DMS 273 (cell line): ENCODE data around the gene GBP3.
"Not testable (repeated sequence)": the region's sequence is repeated elsewhere in the genome, so short reads cannot be mapped to it uniquely, and the experiment has no call there.

Experiments used
- DNase-seq: peaks from one replicate; lab custom pipeline; 2025; ENCODE audit not compliant: unreplicated experiment; lab: John Stamatoyannopoulos, UW

Gene GBP3

DNA sequence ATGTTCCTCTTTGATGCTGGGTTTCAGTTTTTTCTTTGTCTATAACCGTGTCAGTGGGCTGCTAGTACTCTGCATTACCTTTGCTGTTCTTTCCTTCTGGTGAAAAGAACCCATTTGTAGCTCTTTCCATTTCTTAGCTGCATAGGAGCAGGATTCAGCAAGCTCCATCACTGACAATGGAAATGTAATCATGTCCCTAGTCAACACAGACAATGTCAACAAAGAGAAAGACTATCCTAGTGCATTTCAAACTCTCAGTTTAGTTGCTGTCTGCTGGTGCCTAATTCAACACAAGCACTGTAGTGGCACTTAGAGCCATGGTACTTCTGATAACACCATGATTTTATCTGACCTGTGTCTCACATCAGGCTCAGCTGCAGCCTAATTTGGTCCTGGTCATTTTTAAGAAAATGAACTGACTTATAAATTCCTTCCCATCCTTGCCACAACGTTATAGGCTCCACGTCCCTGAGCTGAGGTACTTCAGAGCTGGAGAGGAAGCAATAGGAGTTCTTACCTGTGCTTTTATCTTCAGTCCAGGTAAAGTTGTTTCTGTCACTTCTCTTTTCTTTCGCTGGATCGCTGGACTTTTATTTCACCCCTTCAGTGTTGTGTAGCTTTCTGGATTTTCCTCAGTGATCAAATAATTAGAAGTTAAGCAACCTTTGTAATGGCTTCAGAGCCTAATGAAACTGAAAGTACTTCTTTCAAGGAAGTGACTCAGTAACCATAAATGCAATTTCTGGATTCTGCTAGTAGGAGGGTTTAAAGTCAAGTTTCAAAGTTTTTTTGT lies at the start of gene GBP3:
GBP3 (minus strand) TSS at position 700 of the 793 bp plus-strand sequence. CDS start 2,145 bp downstream, outside the sequence.
- DNase-seq: no peak

- DNase-seq: no peak
These were observed 47.8 kb upstream of the GBP3 start for GRCh38 chr1:89070509-89070908.

DNA sequence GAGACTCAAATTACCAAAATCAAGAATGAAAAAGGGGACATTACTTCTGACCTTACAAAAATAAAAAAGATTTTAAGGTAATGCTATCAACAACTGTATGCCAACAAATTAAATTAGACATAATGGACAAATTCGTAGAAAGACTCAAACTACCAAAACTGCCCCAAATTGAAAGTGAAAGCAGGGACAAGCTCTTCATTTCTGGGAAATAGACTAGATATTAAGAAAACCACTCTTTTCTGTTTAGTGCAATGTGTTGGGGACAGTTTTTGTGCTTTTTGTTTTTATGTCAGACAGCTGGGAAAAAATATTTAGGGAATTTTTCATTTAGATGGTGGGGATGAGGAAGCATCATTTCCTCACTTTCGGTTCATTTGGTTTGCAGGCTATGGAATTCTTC lies 47.3 kb upstream of the GBP3 start:
- no peak for DNase-seq

GRCh38 chr1:89068291-89068690 lies 45.6 kb upstream of the GBP3 start:
- peak; percentile 1 for DNase-seq

- peak; percentile 4 for DNase-seq
These were observed 42.6 kb upstream of the GBP3 start, which contains the start of gene GBP1 for GRCh38 chr1:89065079-89065868. Gene GBP1 (minus strand): TSS chr1:89065208. CDS start chr1:89063234, 1,974 bp downstream.

DNA sequence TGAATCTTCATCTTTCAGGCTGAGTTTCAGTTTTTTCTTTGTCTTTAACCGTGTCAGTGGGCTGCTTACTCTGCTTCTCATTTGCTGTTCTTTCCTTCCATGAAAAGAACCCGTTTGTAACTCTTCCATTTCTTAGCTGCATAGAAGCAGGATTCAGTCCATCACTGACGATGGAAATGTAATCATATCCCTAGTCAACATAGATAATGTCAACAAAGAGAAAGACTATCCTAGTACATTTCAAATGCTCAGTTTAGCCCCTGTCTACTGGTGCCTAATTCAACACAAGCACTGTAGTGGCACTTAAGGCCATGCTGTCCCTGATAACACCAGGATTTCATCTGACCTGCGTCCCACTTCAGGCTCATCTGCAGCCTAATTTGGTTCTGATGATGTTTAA lies 42.0 kb upstream of the GBP3 start:
- peak; percentile 3 for DNase-seq

DNA sequence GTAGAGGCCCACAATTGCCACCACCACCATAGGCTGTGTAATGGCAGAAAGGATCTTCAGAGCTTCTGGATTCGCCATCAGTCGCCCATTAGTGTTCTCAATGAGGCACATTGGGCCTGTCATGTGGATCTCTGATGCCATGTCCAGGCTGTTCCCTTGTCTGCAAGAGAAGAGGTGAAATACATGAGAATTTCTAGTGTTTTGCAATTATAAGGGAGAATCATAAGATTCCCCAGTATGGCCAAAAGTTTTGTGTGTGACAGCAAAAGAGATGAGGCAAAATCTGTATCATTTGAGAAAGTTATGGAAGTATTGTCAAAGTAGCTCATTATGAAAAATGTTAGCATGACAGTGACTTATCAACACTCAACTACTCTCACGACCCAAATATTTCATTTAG lies 40.4 kb upstream of the GBP3 start:
- DNase-seq: no peak

GRCh38 chr1:89060091-89060490 lies 37.4 kb upstream of the GBP3 start:
- no peak for DNase-seq

DNA sequence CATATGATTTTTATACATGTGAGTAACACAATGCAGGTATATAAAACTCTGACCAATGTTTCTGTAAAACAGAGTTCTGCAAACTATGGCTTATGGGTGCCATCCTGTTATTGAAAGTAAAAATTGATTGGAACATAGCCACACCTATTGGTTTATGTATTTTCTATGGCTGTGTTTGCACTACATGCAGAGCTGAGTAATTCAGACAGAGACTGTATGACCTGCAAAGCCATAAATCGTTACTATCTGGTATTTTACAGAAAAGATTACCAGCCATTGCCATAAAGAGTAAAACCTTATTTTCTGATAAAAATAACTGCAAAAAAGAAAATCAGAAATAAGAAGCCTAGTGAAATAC lies 29.3 kb upstream of the GBP3 start:
- no peak for DNase-seq

GRCh38 chr1:89051300-89051954 lies 28.8 kb upstream of the GBP3 start:
- DNase-seq: no peak

- no peak for DNase-seq
These were observed 28.0 kb upstream of the GBP3 start for GRCh38 chr1:89050649-89051033.

- not testable (repeated sequence) for DNase-seq
These were observed 27.4 kb upstream of the GBP3 start for GRCh38 chr1:89049901-89050648.

GRCh38 chr1:89049187-89049586 lies 26.5 kb upstream of the GBP3 start:
- DNase-seq: not testable (repeated sequence)

- DNase-seq: no peak
These were observed 25.1 kb upstream of the GBP3 start for GRCh38 chr1:89047734-89048133.

DNA sequence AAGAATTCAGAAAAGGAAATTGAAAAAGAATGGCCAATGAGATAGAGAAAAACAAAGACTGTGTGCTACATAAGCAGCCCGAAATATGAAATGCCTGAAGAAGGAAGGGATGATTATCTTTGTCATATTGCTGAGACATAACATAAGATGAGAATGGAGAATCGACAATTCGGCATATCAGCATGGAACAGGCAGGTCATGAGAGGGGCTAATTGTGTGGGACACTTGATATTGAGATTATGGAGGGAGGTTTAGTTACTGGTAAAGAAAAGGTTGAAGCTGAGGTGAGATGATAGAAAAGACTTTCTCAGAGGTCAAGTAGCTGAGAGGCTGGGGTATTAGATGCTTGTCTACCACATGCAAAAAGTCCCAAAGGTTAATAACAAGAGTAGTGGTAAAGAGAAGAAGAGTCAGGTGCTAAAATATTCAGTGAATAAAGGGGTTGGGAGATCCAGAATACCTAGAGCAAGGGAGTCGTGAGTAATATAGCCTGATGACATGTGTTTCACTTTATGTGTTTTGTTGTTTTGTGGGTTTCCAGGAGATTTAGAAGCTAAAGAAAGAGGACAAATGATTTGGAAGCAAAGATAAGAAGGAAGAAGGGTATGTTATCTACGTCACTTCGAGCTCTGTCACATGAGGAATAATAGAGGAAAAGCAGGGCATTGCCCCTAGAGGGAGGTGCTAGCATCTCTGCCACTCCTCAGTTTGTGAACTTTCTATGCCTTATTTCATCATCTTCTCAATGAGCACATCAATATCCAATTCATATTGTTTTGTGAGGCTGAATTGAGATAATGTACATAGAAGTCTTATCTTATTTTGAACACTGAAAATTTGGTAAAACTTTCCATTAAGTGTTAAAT lies 23.9 kb upstream of the GBP3 start:
- not testable (repeated sequence) for DNase-seq

- DNase-seq: no peak
These were observed 22.5 kb upstream of the GBP3 start for GRCh38 chr1:89044970-89045721.

- no peak for DNase-seq
These were observed 21.3 kb upstream of the GBP3 start for GRCh38 chr1:89043940-89044339.

- no peak for DNase-seq
These were observed 19.8 kb upstream of the GBP3 start for GRCh38 chr1:89042491-89042890.

- DNase-seq: no peak
These were observed 19.1 kb upstream of the GBP3 start for GRCh38 chr1:89041721-89042120.
